Right lobe of liver (tissue), 4 donors: ENCODE results near the gene FAM180A.

Experiments used
- POLR2A ChIP-seq: fragments of 450-650 bp; IDR thresholded peaks from one replicate; pipeline ENCODE4 v1.6.1; 2017; ENCODE audit warnings: antibody characterized with exemption, mild to moderate bottlenecking
- TF ChIP-seq, protein P1 (sequence below), 4 donors: fragments of 200-600 bp in 3 of 4; fragments of 450-650 bp in 1 of 4; IDR thresholded peaks; one replicate each; pipeline versions ENCODE4 v1.5.1 to v1.8.0; 2016 to 2022; ENCODE audit warnings: antibody characterized with exemption in 4 of 4, mild to moderate bottlenecking in 2 of 4
- donor health status: DM: no; HTN: no; CAD: no.
- donor health status: DM: no; HTN: no; CAD: no.
- donor health status: DM: no; HTN: yes; CAD: no.

DNA sequence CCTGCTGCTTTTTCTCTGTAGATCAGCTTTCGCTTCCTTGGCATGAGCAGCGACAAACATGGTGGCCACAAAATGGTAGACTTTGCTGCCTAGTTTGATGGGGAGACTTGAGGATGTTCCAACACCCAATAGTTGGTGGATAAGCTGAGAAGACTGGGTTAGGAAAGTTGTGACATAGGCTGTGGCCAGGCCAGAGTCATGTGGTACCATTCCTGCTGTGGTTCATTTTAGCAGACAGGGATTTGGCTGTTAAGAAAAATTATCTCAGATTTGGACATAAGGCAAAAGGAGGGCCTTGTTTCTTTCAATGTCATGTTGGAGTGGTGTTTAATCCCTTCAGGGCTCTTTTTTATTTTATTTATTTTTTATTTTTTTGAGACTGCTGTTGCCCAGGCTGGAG lies 26.6 kb upstream of the FAM180A start:
- TF ChIP-seq, protein P1, sequence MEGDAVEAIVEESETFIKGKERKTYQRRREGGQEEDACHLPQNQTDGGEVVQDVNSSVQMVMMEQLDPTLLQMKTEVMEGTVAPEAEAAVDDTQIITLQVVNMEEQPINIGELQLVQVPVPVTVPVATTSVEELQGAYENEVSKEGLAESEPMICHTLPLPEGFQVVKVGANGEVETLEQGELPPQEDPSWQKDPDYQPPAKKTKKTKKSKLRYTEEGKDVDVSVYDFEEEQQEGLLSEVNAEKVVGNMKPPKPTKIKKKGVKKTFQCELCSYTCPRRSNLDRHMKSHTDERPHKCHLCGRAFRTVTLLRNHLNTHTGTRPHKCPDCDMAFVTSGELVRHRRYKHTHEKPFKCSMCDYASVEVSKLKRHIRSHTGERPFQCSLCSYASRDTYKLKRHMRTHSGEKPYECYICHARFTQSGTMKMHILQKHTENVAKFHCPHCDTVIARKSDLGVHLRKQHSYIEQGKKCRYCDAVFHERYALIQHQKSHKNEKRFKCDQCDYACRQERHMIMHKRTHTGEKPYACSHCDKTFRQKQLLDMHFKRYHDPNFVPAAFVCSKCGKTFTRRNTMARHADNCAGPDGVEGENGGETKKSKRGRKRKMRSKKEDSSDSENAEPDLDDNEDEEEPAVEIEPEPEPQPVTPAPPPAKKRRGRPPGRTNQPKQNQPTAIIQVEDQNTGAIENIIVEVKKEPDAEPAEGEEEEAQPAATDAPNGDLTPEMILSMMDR (IDR thresholded peaks at IDR 0.05), result no peak
- TF ChIP-seq POLR2A, result no peak
